Stimulated activated CD4-positive, alpha-beta T cell treated with anti-CD3 and anti-CD28 coated beads, Interleukin-12 subunit alpha, Interleukin-12 subunit beta, amount 100 ng/mL, for 24 hours (primary cell): ENCODE measurements around the gene RAB21.
"Not testable (repeated sequence)": the region's sequence is repeated elsewhere in the genome, so short reads cannot be mapped to it uniquely, and the experiment has no call there.

ENCODE experiments used
- DNase-seq, 2 experiments: peaks; one replicate each; pipeline ENCODE4 v3.0.0-alpha.2; 2020; ENCODE audit warnings: low read depth in 2 of 2

The RAB21 gene

DNA sequence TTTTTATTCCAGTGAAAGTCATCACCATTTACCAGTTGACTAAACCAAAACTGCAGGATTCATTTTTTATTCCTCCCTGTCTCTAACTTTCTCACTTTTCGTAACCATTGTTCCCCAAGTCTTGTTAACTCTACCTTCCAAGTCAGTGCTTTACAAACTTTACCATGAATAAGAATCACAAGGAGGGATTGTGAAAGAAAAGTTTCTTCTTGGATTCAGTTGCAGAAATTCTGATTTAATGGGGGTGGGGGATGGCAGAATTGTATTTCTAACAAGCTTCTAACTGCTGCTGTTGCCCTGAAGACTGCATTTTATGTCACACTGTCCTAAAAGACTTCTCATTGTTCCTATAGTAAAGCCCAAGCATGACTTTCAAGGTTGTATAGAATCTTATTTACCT, 5.0 kb upstream of the RAB21 start:
- no peak for DNase-seq

DNA sequence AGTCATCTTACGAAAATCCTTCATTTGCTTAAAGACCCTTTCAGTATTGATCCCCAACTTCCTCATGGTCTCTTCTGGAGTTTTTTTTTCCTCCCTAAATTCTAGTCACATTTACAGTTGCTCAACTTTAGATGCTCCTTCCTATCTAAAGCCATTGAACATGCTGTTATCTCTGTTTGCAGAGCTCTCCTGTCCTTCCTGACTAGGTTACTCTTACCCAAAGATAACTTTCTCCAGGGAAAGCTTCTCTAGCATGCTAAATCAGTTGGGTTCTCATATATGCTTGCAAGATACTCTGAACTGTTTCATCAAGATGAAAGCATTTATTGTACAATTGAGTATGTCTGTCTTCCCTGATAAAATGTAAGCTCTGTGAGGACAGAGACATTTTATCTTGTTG, 1.8 kb upstream of the RAB21 start:
- DNase-seq, result no peak

DNA sequence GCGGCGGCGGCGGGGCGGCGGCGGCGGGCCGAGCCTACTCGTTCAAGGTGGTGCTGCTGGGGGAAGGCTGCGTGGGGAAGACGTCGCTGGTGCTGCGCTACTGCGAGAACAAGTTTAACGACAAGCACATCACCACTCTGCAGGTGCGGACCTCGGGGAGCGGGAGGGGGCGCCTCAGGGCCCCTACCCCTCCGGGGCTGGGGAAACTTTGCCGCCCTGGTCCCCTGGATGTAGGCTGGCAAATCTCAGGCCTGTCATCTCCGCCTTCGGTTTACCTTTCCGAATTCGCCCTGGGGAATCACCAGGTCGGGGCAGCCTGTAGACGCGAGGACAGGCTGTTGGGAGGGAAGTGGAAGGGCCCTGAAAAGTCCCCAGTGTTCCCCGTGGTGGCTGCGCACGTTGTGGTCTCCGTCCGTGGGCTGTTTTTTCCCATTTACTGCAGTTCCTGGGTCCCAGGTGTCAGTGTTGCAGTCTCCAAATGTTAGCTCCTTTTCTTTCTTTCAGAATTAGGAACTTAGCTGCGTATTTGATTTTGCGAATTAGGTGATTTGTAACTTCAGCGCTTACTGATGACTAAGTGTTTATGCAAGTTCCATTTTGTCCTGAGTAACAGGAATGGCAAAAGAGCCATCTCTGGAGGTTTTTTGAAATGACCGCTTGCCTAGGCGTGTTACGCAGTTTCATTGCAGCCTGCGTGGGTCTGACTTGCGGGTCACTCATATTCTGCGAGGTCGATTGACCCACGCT, 656 bp downstream of the RAB21 start:
- DNase-seq, result peak; percentile 17 to 35

DNA sequence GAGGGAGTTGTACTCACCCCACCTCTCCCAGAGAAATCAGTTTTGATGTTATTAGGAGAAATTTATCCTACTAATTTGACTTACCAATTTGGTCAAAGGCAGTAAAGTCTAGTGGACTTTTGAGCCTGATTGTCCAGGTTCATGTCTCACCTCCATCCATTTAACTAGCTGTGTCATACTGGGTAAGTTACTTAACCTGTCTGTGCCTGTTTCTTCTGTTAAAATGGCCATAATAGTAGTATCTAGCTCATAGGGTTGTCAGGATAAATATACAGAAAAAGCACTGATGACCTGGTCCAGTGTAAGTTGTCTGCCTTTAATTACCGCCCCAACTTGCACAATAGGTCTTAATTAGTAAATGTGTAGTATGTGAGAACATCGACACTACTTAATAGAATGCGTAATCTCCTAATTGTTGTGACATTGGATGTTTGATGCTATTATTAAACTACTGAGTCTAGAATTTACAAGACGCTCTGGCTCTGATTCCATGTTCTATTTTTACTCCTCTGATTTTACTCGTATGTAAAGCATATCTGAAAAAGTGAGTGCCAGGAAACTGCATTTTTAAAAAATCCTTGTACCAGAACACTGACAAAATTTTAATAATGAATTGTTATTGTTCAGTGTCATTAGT, 1.5 kb downstream of the RAB21 start:
- no peak for DNase-seq

DNA sequence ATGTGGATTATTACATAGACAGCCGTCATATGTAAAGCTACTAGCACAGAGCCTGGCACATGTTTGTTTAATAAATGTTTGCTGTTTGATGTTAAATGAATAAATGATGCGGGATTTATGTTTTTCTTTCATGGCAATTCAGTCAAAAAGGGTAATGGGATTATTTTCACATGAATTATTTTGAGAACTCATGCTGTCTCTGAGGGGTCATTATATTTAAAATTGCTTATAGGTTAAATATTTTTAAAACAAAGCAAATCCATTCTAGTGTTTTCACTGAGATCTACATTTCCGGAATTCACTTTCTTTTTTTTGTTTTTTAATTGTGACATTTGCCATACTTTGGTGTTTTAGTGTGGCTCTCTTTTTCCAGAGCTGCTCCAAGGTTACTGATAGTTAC, 5.3 kb downstream of the RAB21 start:
- no peak for DNase-seq

DNA sequence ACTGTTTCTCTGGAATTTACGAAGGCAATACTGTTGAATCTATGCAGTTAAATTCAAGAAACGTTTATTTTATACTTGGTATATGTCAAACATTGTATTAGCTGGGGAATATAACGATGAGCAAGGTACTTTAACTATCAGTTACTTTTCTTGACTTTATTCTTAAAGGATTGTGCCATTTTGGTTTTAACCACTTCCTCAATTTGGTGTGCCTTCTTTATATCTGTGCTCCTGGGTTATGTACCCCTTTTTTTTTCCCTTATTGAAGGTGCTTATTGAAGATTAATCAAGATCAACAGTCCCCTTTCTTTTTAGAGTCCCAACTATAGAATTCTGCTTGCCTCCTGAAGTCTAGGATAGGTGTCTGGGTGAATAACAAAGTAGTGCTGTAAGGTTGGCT, 5.8 kb downstream of the RAB21 start:
- no peak for DNase-seq

DNA sequence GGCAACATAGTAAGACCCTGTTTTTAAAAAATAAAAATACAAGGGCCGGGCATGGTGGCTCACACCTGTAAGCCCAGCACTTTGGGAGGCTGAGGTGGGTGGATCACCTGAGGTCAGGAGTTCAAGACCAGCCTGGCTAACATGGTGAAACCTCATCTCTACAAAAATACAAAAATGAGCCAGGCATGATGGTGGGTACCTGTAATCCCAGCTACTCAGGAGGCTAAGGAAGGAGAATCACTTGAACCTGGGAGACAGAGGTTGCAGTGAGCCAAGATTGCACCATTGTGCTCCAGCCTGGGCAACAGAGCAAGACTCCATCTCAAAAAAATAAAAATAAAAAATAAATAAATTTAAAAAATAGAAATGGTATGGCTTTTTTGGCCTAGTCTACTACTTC, 6.7 kb downstream of the RAB21 start:
- not testable (repeated sequence) for DNase-seq

DNA sequence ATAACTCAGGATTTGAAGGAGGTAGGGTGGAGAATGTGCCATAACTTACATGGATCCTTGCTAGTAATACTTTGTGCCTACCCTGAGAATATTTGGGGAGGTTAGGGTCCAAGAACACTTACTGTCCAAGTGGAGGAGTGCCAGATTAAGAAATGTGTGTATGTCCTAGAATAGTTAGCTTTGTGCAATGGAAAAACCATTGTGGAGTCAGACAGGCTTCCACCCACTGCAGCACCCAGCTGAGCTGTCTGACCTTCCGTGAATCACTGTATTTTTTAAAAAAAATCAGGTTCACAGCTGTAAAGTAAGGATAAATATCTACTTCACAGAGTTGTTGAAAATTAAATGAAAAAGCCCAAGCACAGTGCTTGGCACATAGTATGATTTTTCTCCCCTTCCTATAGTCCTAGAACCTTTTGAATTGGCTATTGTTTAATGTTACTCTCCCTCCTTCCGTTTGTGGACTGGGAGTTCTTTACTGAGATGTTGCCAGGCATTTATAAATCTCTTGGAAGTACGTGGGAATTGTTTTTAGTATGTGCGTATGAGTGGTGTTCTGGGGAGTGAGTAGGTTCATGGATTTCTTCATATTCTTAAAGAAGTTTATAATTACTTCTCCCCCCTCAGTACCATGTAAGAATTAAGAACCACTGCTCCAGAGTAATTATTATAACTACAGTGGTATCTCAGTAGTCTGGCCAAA, 9.2 kb downstream of the RAB21 start:
- no peak for DNase-seq

DNA sequence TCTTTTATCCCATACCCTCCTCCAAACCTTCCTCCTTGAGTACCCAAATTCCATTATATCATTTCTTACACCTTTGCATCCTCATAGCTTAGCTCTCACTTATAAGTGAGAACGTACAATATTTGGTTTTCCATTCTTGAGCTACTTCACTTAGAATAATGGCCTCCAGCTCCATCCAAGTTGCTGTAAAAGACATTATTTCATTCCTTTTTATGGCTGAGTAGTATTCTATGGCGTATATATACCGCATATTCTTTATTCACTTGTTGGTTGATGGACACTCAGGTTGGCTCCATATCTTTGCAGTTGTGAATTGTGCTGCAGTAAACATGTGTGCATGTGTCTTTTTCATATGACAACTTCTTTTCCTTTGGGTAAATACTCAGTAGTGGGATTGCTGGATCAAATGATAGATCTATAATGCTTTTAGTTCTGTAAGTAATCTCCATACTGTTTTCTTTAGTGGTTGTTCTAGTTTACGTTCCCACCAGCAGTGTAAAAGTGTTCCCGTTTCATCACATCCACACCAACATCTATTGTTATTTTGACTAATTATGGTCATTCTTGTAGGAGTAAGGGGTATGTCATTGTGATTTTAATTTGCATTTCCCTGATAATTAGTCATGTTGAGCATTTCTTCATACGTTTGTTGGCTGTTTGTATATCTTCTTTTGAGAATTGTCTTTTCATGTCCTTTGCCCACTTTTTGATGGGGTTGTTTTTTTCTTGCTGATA, 10.1 kb downstream of the RAB21 start:
- DNase-seq, result no peak

DNA sequence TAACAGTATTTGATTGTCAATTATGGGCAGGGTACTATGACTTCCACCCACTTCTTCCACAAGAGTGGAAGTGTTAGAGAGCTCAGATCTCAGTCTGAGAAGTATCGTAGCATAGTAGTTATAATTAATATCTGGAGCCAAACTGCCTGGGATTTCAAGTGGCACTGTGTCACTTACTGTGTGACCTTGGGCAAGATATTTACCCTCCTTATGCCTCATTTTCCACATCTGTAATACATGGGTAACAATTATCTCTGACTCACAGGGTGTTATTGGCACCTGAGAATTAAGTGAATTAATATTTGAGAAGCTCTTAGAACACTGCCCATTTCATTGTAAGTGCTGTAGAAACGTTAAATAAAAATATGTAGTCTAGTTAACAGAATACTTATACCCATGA, 11.5 kb downstream of the RAB21 start:
- no peak for DNase-seq

DNA sequence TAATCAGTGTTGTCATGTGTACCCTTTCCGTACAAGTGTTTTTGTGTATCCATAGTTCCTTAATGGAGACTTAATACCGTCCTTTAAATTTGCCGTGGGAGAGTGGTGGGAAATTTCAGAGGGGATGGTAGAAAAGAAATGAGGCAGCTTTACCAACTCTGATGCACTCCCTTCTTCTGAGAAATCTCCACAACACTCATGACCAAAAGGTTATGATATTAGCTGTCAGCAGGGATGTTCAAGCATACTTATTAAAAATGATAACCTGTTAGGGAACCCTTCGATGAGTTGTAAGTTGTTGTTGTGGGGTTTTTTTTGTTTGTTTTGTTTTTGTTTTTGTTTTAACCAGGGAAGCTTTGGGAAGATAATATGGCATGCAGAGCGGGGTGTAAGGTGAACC, 12.5 kb downstream of the RAB21 start:
- no peak for DNase-seq

DNA sequence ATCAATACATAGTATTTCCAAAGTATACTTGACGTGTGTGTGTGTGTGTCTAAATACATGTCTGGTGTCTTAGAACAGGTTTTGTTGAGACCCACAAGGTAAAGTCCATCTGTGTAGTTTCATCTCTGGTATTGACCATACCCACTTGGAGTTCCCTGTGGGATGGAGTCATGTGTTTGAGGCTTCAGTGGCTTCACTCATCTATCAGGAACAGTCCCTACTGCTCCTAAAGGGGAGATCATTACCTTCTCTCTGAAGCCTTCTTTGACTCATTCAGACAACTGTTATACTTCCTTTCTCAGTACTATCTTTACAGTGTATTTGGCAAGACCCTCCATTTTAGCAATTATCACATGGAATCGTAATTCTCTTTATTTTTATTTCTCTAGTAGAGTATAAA, 14.2 kb downstream of the RAB21 start:
- no peak for DNase-seq

DNA sequence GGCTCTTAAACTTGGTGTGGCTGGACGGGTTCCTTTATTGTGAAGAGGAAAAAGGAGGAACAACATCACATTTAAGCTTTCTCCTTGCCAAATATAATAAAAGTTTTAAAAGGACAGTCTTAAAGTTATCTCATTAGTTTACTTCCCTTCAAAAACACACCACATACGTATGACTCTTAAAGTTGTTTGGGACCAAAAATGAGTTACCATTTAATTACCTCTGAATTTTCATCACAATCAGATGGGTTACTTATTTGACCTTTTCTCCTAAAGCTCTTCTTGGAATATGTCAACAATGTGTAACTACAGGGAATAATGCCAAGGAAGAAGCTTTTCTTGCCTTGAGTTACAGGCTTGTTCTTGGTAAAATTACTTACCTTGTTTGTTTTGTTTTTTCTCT, 16.4 kb downstream of the RAB21 start:
- no peak for DNase-seq

DNA sequence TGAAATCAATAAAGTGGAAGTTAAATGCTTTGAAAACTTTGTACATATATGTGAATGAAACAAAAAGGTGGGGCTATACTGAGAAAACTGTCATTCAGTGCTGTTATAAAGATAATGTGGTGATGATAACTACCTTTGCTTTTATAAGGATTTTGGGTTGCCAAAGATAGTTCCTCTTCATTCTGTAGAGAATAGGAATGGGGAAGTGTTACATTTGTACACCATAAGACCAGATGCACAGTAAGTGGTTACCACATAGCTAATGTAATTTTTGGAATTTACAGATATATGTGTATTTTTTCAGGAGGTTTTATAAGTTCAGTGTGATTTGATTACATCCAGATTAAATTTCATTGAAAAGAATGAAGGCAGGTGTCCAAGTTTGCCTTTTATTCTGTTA, 18.1 kb downstream of the RAB21 start:
- DNase-seq, result no peak

DNA sequence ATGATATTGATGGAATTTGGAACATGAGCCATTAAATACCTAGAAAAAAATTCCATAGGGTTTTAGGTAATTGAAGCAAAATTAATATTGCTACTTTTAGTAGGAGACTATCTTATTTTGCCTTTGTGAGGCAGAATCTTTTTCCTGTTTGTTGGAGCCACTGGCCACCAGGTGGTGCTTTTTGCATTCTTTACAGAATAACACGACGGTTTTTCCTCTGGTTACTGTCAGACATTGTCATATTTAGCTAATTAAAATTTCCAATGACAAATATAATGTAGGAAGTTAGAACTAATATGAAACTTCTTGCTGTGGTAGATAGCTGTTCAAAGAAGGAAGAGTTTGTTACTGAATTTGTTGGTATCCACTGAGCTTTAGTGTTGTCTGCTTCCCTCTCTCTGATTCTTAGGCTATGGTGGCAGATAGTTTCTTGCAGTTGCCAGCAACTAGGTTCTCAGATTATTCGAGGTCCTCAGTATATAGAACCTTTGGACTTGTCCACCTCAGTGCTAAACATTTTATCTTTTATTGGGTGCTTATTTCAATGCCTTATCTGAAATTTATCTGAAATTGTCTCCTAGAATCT, 25.7 kb downstream of the RAB21 start:
- DNase-seq, result peak in 1 of 2 experiments; percentile 11

DNA sequence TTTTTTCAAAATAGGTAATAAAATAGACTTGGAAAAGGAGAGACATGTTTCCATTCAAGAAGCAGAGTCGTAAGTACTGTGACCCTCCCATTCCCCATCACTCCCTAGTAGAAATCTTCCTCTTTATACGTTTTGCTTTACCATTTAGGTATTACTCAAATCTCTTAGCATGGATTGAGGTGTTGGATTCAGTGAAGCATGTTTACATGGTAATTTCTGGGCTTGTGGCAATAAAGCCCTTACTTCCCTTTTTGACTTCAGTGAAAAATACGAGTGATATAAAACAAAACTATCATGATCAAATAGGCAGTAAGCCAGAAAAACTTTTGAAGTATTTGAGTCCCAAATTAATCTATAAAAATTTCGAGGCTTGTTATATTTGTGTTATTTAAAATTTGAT, 27.4 kb downstream of the RAB21 start:
- DNase-seq, result no peak

DNA sequence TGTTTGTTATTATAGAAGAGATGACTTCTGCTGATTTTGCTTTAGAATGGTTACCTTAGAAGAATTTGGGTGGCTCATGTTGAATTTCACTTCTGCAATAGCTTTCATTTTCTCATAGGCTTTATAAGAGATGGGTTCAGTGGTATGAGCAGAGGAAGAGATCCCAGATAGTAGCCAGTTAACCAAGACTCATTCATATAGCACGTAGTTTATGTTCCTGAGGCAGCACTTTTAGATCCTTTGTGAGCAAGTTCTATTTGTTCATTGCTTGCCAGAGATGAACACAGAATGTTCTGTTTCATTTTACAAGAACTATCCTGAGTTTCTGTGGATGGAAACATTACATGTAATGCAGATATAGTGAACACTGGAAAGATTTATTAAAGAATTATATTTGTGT, 32.2 kb downstream of the RAB21 start:
- DNase-seq, result no peak

DNA sequence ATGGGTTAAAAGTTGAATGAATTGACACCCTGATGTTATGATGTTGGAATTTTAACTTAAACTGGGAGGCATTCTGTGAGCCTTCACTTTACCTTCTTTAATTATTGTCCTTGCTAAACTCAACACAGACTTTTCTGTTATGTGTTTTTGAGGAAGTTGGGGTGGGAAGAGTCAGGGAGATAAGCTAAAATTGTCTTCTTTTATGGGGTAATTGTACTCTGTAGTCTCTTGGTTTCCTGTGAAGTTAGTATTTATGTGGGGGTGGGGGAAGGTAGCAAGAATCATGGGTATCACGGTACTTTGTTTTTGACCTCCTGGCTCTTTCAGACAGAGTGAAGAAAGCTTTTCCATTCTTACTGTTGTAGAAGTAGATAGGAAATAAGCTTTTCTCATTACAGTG, 32.9 kb downstream of the RAB21 start:
- no peak for DNase-seq

DNA sequence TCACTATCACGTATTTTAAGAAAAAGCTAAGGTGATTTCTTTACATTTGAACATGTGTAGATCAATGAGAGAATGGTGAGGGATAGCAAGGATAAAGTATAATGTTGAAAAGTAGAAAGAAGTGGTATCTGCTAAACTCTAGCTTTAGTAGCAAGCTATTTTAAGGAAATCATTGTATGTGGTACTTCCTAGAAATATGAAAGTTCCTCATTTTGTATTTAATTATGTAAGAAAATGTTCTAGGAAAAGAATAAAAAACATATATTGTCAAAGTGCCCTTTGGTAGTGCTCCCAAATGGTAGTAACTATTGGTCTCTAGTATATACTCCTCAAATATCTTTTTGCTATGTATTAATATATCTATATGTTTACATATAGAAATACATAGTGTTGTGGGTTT, 35.7 kb downstream of the RAB21 start:
- no peak for DNase-seq

DNA sequence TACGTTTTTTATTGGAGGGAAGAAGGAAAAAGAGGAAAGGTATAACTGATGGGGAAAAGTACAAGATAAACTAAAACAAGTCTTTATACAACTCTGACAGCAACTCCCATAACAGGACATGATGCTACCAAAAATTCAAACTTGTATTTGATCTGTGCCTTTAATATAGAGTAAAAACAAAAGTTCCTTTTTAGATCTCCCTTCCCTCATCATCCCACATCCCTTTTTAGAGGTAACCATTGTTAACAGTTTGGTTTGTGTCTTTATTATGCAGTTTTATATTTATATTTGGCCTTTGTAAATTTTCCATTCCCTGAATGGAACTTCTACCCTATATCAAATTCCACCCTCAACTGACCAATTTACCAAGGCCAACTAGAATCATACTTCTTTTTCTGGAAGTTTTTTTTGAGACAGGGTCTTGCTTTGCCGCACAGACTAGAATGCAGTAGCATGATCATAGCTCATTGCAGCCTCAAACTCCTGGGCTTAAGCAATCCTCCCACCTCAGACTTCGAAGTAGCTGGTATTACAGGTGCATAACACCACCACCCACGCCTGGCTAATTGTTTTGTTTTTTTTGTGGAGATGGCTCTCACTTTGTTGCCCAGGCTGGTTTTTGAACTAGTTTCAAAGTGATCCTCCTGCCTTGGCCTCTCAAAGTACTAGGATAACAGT, 36.9 kb downstream of the RAB21 start:
- no peak for DNase-seq

DNA sequence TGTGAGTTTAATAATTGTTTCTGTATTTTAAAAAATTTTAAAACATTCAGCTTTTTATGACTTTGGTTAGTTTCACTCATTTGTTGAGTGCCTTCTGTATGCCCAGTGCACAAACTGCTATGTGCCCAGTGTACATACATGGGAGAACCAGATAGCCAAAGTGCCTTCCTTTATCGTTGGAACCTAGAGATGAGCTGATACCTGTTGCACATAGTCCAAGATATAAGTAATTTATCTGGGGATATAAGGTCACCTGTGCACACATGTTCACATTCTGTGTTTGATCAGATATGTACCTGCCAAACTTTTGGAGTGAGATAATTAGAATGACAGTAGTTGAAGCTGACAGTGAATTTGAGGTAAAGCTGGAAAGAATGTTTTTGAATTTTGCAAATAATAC, 37.9 kb downstream of the RAB21 start:
- DNase-seq, result no peak

DNA sequence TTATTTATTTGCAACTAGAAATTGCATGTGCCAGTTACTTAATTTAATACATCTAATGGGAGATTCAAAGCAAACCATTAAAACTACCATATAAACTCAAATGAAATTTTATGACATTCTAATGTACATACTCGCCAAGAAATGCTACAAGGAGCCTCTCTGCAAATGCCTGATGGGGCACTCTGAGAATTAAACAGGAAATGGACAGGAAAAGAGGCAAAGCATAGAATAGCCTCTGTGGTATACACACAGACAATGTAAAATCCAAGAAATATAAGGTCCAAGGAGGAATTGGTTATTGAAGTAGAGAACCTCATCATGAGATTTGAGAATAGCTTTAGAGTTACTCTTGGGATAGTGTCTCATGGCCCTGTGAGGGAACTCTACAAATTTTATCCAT, 41.2 kb downstream of the RAB21 start:
- DNase-seq, result no peak
